Measurements from ENCODE around the gene RALB. TPM values are rescaled to one million over a fixed set of nuclear protein-coding genes. Genes with fewer than 3 reads are reported as not detected.

Gene RALB
- total and polyA plus RNA-seq, 9 donors: 42.4 to 73.0 (median 57.2) TPM

DNA sequence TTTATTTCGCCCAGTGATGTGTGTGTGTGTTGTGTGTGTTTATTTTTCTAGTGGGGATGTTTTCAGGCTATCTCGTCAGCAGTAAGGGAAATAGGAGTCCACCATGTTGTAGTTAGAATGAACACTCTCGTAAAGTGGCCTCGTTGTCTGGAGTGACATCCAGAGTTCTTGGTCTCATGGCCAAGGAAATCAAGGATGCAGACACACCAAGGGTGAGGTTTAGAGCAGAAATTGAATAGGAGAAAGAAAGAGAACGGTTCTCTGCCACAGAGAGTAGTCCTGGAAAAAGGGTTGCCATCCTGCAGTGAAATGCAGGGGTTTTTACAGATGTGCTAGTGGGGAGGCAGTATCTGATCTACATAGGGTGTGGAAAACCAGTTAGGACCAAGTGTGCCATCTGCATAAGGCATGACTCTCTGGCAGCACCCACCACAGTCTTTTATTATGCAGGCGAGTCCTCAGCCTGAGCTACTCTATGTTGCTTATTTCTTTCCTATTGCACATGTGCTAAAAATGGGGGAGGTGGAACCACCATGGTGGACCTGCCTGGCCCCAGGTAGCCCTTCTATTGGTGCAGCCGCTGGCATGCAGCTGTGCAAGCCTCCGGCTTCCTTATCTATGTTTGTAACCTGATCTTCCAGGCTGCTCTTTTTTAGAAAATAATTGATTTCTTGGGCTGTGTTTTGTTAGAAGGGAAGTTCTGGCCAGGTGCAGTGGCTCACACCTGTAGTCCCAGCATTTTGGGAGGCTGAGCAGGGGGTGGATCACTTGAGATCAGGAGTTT is 23.2 kb downstream of the RALB start:
- 94% methylated on average over 7 of the region's 8 CpGs for WGBS (ENCODE audit: insufficient coverage)
- DNase-seq: no peak

GRCh38 chr2:120277505-120278205 is 25.0 kb downstream of the RALB start:
- H3K36me3 ChIP-seq (ENCODE audit: control insufficient read depth, insufficient read depth, low read length): peaks cover 21% of the 10 kb centered on the region
- no peak for DNase-seq
- H3K4me1 ChIP-seq (ENCODE audit: control insufficient read depth, insufficient read depth, low read length): no peaks in the 10 kb centered on the region
- WGBS (ENCODE audit: insufficient coverage): 94% methylated on average over 19 of the region's 19 CpGs
- peaks cover 7% of the 10 kb centered on the region for H3K9me3 ChIP-seq (replicated peaks; ENCODE audit: control insufficient read depth, low read depth, low read length)
- H3K4me3 ChIP-seq (ENCODE audit: low read length): no peak overlapping the region
- no peak overlapping the region for H3K27ac ChIP-seq (ENCODE audit: low read length)
- H3K27me3 ChIP-seq (ENCODE audit: control insufficient read depth, insufficient read depth, low read length): no peaks in the 10 kb centered on the region

More for the DNA sequence above, 23.2 kb downstream of the RALB start:
- Histone ChIP-seq H3K36me3 (ENCODE audit: control insufficient read depth, insufficient read depth, low read length) (peaks cover 13% of the 10 kb centered on the region), H3K27me3 (ENCODE audit: control insufficient read depth, insufficient read depth, low read length) (no peaks in the 10 kb centered on the region), H3K27ac (ENCODE audit: low read length) (no peak overlapping the region), H3K4me1 (ENCODE audit: control insufficient read depth, insufficient read depth, low read length) (no peaks in the 10 kb centered on the region), H3K9me3 (replicated peaks; ENCODE audit: control insufficient read depth, low read depth, low read length) (peaks cover 7% of the 10 kb centered on the region), H3K4me3 (ENCODE audit: low read length) (no peak overlapping the region)

DNA sequence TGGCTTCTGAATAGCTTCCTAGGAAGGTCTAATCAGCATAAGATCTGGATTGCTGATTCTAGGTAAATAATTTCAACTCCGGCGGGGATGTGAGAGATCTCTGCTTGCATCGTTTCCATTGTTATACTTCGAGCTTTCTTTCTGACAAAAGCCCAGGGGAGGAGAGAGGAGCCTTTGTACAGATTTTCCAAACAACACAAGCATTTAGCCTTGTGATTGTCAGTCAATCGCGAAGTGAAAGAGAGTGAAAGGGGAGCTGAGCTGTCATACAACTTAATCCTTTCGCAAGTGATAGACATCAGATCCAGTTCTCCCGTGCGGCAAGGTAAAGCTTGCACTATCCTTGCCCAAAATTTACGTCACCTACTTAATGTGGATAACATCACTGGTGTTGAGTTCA is 26.2 kb downstream of the RALB start:
- no peaks in the 10 kb centered on the region for H3K27me3 ChIP-seq (ENCODE audit: control insufficient read depth, insufficient read depth, low read length)
- no peak overlapping the region for H3K27ac ChIP-seq (ENCODE audit: low read length)
- H3K4me1 ChIP-seq (ENCODE audit: control insufficient read depth, insufficient read depth, low read length): no peaks in the 10 kb centered on the region
- DNase-seq: no peak
- peaks cover 7% of the 10 kb centered on the region for H3K9me3 ChIP-seq (replicated peaks; ENCODE audit: control insufficient read depth, low read depth, low read length)
- H3K36me3 ChIP-seq (ENCODE audit: control insufficient read depth, insufficient read depth, low read length): peaks cover 21% of the 10 kb centered on the region
- no peak overlapping the region for H3K4me3 ChIP-seq (ENCODE audit: low read length)
- WGBS (ENCODE audit: insufficient coverage): 82% methylated on average over 1 of the region's 10 CpGs

DNA sequence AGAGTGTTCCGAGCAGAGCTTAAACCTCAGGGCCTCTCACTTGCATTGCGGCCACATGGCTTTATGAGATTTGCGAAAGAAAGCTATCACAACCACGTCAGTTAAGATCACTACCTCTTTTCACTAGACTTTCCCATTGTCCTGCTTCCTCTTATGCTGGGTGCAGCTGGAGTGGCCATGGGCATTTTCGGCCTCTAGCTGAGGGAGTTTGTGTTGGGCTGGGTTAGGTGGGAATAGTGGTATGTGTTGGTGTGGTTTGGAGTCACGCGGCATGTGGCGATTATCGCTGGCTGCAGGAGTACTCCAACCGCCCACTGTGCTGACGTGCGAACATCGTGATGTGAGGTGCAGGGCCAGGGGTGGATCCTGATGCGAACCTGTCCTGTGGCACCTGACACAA is 27.1 kb downstream of the RALB start:
- peaks cover 7% of the 10 kb centered on the region for H3K9me3 ChIP-seq (replicated peaks; ENCODE audit: control insufficient read depth, low read depth, low read length)
- DNase-seq: no peak
- no peak overlapping the region for H3K4me3 ChIP-seq (ENCODE audit: low read length)
- no peak overlapping the region for H3K27ac ChIP-seq (ENCODE audit: low read length)
- no peaks in the 10 kb centered on the region for H3K4me1 ChIP-seq (ENCODE audit: control insufficient read depth, insufficient read depth, low read length)
- H3K27me3 ChIP-seq (ENCODE audit: control insufficient read depth, insufficient read depth, low read length): no peaks in the 10 kb centered on the region
- 94% methylated on average over 13 of the region's 14 CpGs for WGBS (ENCODE audit: insufficient coverage)
- H3K36me3 ChIP-seq (ENCODE audit: control insufficient read depth, insufficient read depth, low read length): peaks cover 21% of the 10 kb centered on the region

- H3K36me3 ChIP-seq (ENCODE audit: control insufficient read depth, insufficient read depth, low read length): peaks cover 24% of the 10 kb centered on the region
- no peak overlapping the region for H3K4me3 ChIP-seq (ENCODE audit: low read length)
- H3K4me1 ChIP-seq (ENCODE audit: control insufficient read depth, insufficient read depth, low read length): no peaks in the 10 kb centered on the region
- H3K27me3 ChIP-seq (ENCODE audit: control insufficient read depth, insufficient read depth, low read length): no peaks in the 10 kb centered on the region
- 41% methylated on average over 4 of the region's 4 CpGs for WGBS (ENCODE audit: insufficient coverage)
- DNase-seq: no peak
- no peak overlapping the region for H3K27ac ChIP-seq (ENCODE audit: low read length)
- H3K9me3 ChIP-seq (replicated peaks; ENCODE audit: control insufficient read depth, low read depth, low read length): no peaks in the 10 kb centered on the region
Observed at GRCh38 chr2:120283649-120284048, 31.0 kb downstream of the RALB start.

GRCh38 chr2:120285056-120285455 is 32.4 kb downstream of the RALB start:
- Histone ChIP-seq H3K27ac (ENCODE audit: low read length) (no peak overlapping the region), H3K4me1 (ENCODE audit: control insufficient read depth, insufficient read depth, low read length) (peaks cover 2% of the 10 kb centered on the region), H3K36me3 (ENCODE audit: control insufficient read depth, insufficient read depth, low read length) (peaks cover 23% of the 10 kb centered on the region), H3K27me3 (ENCODE audit: control insufficient read depth, insufficient read depth, low read length) (no peaks in the 10 kb centered on the region), H3K9me3 (replicated peaks; ENCODE audit: control insufficient read depth, low read depth, low read length) (no peaks in the 10 kb centered on the region), H3K4me3 (ENCODE audit: low read length) (no peak overlapping the region)
- 80% methylated on average over 1 of the region's 6 CpGs for WGBS (ENCODE audit: insufficient coverage)
- no peak for DNase-seq

DNA sequence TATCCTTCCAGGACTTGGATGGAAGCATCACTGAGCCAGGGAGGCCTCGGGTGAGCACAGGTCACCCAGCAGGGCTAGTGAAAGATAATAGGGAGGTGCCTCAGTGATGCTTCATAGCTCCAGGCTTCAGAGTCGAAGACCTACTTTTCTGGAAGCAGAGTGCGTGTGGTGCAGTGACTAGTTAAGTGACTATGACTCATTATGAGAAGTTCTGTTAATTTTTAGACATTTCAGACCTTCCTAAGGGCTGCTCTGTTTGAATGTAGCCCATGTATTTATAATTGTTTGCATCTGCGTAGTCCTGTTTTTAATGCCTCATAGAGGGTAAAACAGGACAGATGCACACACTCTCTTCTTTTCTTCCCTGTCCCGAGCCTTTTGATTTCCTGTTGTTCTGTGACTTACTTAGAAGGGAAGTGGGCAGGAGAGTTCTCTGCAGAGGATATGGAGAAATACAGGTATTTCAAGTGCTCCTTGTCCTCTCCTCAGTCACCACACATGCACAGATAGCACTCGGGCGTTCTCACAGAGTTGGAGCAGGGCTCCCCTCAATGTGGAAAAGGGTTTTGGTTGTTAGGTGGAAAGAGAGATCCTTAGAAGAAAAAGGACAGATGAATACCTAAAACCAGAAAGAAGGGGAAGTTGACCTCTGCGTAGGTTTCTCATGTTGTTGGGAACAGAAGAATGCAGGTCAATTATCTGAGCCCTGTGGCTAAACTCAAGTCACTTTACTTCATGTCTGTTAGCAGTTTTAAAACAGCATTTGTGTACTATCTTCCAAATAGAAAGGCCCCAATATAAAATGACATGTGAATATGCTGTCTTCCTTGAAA is 34.7 kb downstream of the RALB start:
- no peak for DNase-seq
- Histone ChIP-seq H3K4me3 (ENCODE audit: low read length) (no peak overlapping the region), H3K9me3 (replicated peaks; ENCODE audit: control insufficient read depth, low read depth, low read length) (no peaks in the 10 kb centered on the region), H3K27ac (ENCODE audit: low read length) (no peak overlapping the region), H3K27me3 (ENCODE audit: control insufficient read depth, insufficient read depth, low read length) (no peaks in the 10 kb centered on the region), H3K4me1 (ENCODE audit: control insufficient read depth, insufficient read depth, low read length) (peaks cover 8% of the 10 kb centered on the region), H3K36me3 (ENCODE audit: control insufficient read depth, insufficient read depth, low read length) (peaks cover 25% of the 10 kb centered on the region)
- WGBS (ENCODE audit: insufficient coverage): 75% methylated on average over 1 of the region's 8 CpGs

- peaks cover 25% of the 10 kb centered on the region for H3K36me3 ChIP-seq (ENCODE audit: control insufficient read depth, insufficient read depth, low read length)
- H3K27ac ChIP-seq (ENCODE audit: low read length): no peak overlapping the region
Observed at GRCh38 chr2:120288016-120288373, 35.3 kb downstream of the RALB start.

DNA sequence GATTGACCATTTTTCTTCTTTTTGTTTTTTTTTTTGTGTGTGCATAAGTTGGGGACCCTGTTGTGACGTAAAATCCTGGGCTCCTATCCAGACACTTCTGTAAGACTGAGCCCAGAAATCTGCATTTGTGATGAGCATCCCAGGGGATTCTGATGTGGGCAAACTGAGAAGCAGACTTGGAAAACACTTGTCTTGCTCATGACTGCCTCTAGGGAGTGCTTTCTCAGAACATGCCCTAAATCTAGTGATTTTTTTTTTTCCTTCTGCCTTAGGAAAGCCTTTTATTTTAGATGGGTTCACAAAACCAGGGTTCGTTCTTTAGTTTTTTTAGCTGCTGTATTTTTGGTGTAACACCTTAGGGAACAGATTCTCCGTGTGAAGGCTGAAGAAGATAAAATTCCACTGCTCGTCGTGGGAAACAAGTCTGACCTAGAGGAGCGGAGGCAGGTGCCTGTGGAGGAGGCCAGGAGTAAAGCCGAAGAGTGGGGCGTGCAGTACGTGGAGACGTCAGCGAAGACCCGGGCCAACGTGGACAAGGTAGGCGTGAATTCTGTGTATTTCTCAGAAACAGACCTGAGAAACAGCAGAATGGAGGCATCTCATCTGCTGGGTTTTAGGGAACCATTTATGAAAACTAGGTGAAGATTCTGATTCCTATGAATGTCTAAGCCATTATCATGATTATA is 36.7 kb downstream of the RALB start:
- Histone ChIP-seq H3K27ac (ENCODE audit: low read length) (no peak overlapping the region), H3K36me3 (ENCODE audit: control insufficient read depth, insufficient read depth, low read length) (peaks cover 37% of the 10 kb centered on the region), H3K9me3 (replicated peaks; ENCODE audit: control insufficient read depth, low read depth, low read length) (no peaks in the 10 kb centered on the region), H3K27me3 (ENCODE audit: control insufficient read depth, insufficient read depth, low read length) (no peaks in the 10 kb centered on the region), H3K4me3 (ENCODE audit: low read length) (no peak overlapping the region), H3K4me1 (ENCODE audit: control insufficient read depth, insufficient read depth, low read length) (peaks cover 8% of the 10 kb centered on the region)
- no peak for DNase-seq
- WGBS (ENCODE audit: insufficient coverage): 89% methylated on average over 12 of the region's 14 CpGs

More at GRCh38 chr2:120288016-120288373, 35.3 kb downstream of the RALB start:
- H3K27me3 ChIP-seq (ENCODE audit: control insufficient read depth, insufficient read depth, low read length): no peaks in the 10 kb centered on the region
- no peak for DNase-seq
- H3K4me3 ChIP-seq (ENCODE audit: low read length): no peak overlapping the region
- H3K4me1 ChIP-seq (ENCODE audit: control insufficient read depth, insufficient read depth, low read length): peaks cover 8% of the 10 kb centered on the region
- H3K9me3 ChIP-seq (replicated peaks; ENCODE audit: control insufficient read depth, low read depth, low read length): no peaks in the 10 kb centered on the region
- no CpG with 5 or more reads among the region's 1 CpG for WGBS (ENCODE audit: insufficient coverage)

Data from muscle of leg (tissue), 11 donors.